GM10266 (cell line): ENCODE results near the gene POC1A.

Experiments
- DNase-seq: peaks from one replicate; pipeline ENCODE4 v3.0.0; 2012; ENCODE audit errors: extremely low spot score
- CTCF ChIP-seq: IDR thresholded peaks from 2 replicates; pipeline ENCODE4 v1.5.1; 2012; ENCODE audit warnings: mild to moderate bottlenecking, low read depth; ENCODE audit not compliant: control insufficient read depth, insufficient read depth; ENCODE audit errors: missing control alignments

The POC1A gene

DNA sequence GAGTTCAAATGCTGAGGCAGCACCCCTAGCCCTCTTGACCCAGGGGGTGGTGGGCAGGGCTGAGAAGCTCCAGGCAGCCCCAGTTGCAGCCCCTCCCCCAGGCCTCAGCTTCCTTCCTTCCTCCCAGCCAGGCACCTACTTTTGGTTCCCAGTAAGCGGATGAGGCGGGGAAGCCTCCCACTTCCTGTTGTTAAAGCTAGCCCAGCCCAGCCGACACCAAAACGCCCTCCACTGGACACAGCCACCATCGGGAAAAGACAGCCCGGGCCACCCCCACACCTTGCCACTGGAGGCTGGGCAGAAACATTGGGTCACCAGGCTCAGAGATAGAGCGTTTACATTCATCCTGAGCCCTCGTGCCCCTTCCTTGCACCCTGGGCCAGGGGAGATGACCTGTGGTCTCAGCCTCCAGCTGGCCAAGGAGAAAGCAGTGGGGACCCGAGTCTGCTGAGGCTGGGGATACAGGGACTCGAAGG lies 101.4 kb downstream of the POC1A start:
- peak; percentile 59 for DNase-seq
- TF ChIP-seq CTCF: peak; percentile 47

GRCh38 chr3:52051444-52051843 lies 102.8 kb downstream of the POC1A start:
- no peak for TF ChIP-seq CTCF
- DNase-seq: no peak

GRCh38 chr3:52050571-52050970 lies 103.7 kb downstream of the POC1A start:
- no peak for TF ChIP-seq CTCF
- no peak for DNase-seq

GRCh38 chr3:52049503-52049902 lies 104.7 kb downstream of the POC1A start:
- no peak for DNase-seq
- TF ChIP-seq CTCF: no peak

- DNase-seq: no peak
- TF ChIP-seq CTCF: no peak
These were observed 106.8 kb downstream of the POC1A start for GRCh38 chr3:52047295-52047960.

DNA sequence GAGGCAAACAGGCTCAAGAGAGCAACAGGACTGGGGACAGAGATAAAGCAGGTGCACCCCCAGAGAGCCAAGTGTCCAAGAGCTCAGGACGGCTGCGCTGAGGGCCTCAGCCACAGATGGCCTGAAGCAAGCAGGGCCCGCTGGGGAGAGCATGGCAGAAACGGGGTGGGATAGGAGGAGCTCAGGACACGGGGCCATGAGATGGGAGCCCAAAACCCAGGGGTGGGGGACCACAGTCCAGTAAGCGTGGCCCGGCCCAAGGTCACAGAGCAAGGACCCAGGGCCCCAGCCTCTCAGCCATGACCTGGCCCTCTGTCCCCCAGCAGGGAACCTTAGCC lies 107.4 kb downstream of the POC1A start:
- TF ChIP-seq CTCF: no peak
- no peak for DNase-seq

DNA sequence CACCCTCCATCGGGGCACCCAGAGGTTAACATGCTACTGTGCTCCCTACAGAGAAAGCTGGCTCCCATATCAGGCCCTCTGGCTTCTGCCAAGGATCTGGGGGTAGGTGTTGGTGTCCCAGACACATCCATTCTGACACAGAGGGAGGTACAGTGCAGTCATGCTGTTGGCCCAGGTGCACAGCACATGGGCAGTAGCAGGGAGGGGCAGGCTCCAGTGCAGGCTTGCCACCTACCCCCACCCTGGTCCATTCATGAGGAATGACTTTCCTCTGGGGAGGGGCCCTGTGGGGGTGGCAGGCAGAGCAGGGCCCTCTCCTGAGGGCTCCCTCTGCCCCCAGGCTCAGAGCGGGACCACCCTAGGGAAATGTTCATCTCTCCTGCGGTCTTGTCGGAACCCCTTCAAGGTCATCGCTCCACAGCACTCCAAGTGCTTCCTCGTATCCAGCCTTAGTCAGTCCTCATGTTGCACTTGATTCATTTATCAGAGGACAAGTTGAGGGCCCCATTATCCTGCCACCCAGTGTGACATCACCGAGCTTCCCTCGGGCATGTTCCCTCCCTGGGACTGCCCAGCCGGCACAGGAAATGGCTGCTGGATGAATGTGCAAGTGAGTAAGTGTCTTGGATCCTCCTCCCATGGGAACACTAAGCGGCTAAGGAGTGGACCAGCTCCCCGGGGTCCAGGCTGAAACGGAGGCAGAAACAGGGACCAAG lies 107.9 kb downstream of the POC1A start:
- DNase-seq: no peak

More for the DNA sequence above, 107.9 kb downstream of the POC1A start:
- no peak for TF ChIP-seq CTCF
